ENCODE data around the gene ATXN10. TPM values are rescaled to one million over a fixed set of nuclear protein-coding genes. Genes with fewer than 3 reads are reported as not detected.

ATXN10 gene
- total RNA-seq, 4 donors from 2014 or later = 28.4 to 184 (median 66.3) TPM

- TF ChIP-seq POLR2A (IDR thresholded peaks at IDR 0.05) = no peak
- TF ChIP-seq CTCF (IDR thresholded peaks at IDR 0.05) = no peak
- Histone ChIP-seq H3K36me3 (no peaks in the 10 kb centered on the region), H3K4me3 (no peak overlapping the region), H3K4me1 (no peaks in the 10 kb centered on the region), H3K9me3 (no peaks in the 10 kb centered on the region), H3K27me3 (no peaks in the 10 kb centered on the region), H3K27ac (no peak overlapping the region)
- DNase-seq = no peak
These were observed 219.4 kb downstream of the ATXN10 start for GRCh38 chr22:45891021-45891421.

- Histone ChIP-seq H3K27me3 (no peaks in the 10 kb centered on the region), H3K36me3 (no peaks in the 10 kb centered on the region), H3K4me1 (no peaks in the 10 kb centered on the region), H3K9me3 (no peaks in the 10 kb centered on the region), H3K4me3 (no peak overlapping the region), H3K27ac (no peak overlapping the region)
- TF ChIP-seq POLR2A (IDR thresholded peaks at IDR 0.05) = no peak
- TF ChIP-seq CTCF (IDR thresholded peaks at IDR 0.05) = no peak
- no peak for DNase-seq
These were observed 219.9 kb downstream of the ATXN10 start for GRCh38 chr22:45891471-45891995.

- Histone ChIP-seq H3K27me3 (no peaks in the 10 kb centered on the region), H3K4me1 (no peaks in the 10 kb centered on the region), H3K36me3 (no peaks in the 10 kb centered on the region), H3K9me3 (no peaks in the 10 kb centered on the region), H3K4me3 (no peak overlapping the region), H3K27ac (no peak overlapping the region)
- TF ChIP-seq POLR2A (IDR thresholded peaks at IDR 0.05) = no peak
- no peak for TF ChIP-seq CTCF (IDR thresholded peaks at IDR 0.05)
- DNase-seq = no peak
These were observed 220.5 kb downstream of the ATXN10 start for GRCh38 chr22:45891996-45892621.

- Histone ChIP-seq H3K4me3 (no peak overlapping the region), H3K9me3 (no peaks in the 10 kb centered on the region), H3K36me3 (no peaks in the 10 kb centered on the region), H3K4me1 (no peaks in the 10 kb centered on the region), H3K27me3 (no peaks in the 10 kb centered on the region), H3K27ac (no peak overlapping the region)
- no peak for DNase-seq
- TF ChIP-seq POLR2A (IDR thresholded peaks at IDR 0.05) (no peak), CTCF (IDR thresholded peaks at IDR 0.05) (no peak)
These were observed 221.2 kb downstream of the ATXN10 start for GRCh38 chr22:45892681-45893461.

- Histone ChIP-seq H3K27ac (no peak overlapping the region), H3K9me3 (no peaks in the 10 kb centered on the region), H3K4me1 (no peaks in the 10 kb centered on the region), H3K27me3 (no peaks in the 10 kb centered on the region), H3K4me3 (no peak overlapping the region), H3K36me3 (no peaks in the 10 kb centered on the region)
- no peak for DNase-seq
- no peak for TF ChIP-seq POLR2A (IDR thresholded peaks at IDR 0.05)
- TF ChIP-seq CTCF (IDR thresholded peaks at IDR 0.05) = no peak
These were observed 221.9 kb downstream of the ATXN10 start for GRCh38 chr22:45893516-45893915.

Small RNAs within 50 kb of the gene (small RNA-seq; reads per million reads assigned to genes)
- gene MIR4762 (0 to 0.32 reads per million in 2 donors), gene RNU6-1161P (0 reads per million in 2 donors)

Other genes with a start within 250 kb of the ATXN10 start
- 100 to 1,000 TPM in 3 of 4 donors, 10 to 100 TPM in 1; 29.8 to 162 (median 136) TPM for gene FBLN1, start 169.0 kb upstream of the ATXN10 start, total RNA-seq